Bronchial epithelial cell (primary cell): ENCODE data around the gene KCNK4. TPM values are rescaled to one million over a fixed set of nuclear protein-coding genes. Genes with fewer than 3 reads are reported as not detected.
A peak's percentile ranks its signal among the peaks of the same experiment; 100 is the strongest.

Source experiments
- DNase-seq: peaks from one replicate; pipeline ENCODE4 v3.0.0-alpha.2; 2010; ENCODE audit warnings: low read depth
- FAIRE-seq: peaks from 2 replicates; lab custom pipeline; 2011; peaks lifted over from hg19 to GRCh38; lab: Jason Lieb, UNC
- H3K27me3 ChIP-seq: 2 replicates; pipeline ENCODE4 v1.5.1; 2011; ENCODE audit warnings: low read length; ENCODE audit not compliant: control insufficient read depth, insufficient read depth
- H3K36me3 ChIP-seq: 2 replicates; pipeline ENCODE4 v1.5.1; 2011; ENCODE audit warnings: low read length; ENCODE audit not compliant: control insufficient read depth, insufficient read depth
- H3K4me3 ChIP-seq: 2 replicates; pipeline ENCODE4 v1.5.1; 2011; ENCODE audit warnings: mild to moderate bottlenecking, low read depth, low read length, control low read depth
- CTCF ChIP-seq: IDR thresholded peaks from 2 replicates; pipeline ENCODE4 v1.5.1; 2011; ENCODE audit warnings: mild to moderate bottlenecking, moderate library complexity, low read length, control low read depth, inconsistent platforms; ENCODE audit not compliant: insufficient read depth, severe bottlenecking
- total RNA-seq: library from RNA; depleted of rRNA; stranded (reverse); fragments of >200 nt; gene quantifications from 2 replicates; pipeline ENCODE4 v1.2.1, GENCODE V29; 2014

The KCNK4 gene
- total RNA-seq, result under 0.01 TPM in 1 of 2 replicates, not detected in the other

- DNase-seq, result no peak
Measured at GRCh38 chr11:64291262-64291751, at the start of gene KCNK4. TSS of gene KCNK4 (plus strand) at chr11:64291302. CDS start at chr11:64293019, 1,717 bp downstream.

GRCh38 chr11:64241491-64242374, 49.4 kb upstream of the KCNK4 start:
- Histone ChIP-seq H3K4me3 (peak overlapping the region; percentile 90), H3K36me3 (peaks cover 13% of the 10 kb centered on the region), H3K27me3 (no peaks in the 10 kb centered on the region)
- DNase-seq (peak; percentile 94), FAIRE-seq (no peak)
- TF ChIP-seq CTCF, result no peak

More at GRCh38 chr11:64291262-64291751, at the start of gene KCNK4:
- Histone ChIP-seq H3K4me3 (peak within 1 kb of the TSS; percentile 18), H3K36me3 (no peaks in the 10 kb centered on the region), H3K27me3 (peaks cover 16% of the 10 kb centered on the region)
- no peak for TF ChIP-seq CTCF
- no peak for FAIRE-seq

- no peak overlapping the region for H3K4me3 ChIP-seq
- DNase-seq (no peak), FAIRE-seq (no peak)
- no peaks in the 10 kb centered on the region for H3K27me3 ChIP-seq
- H3K36me3 ChIP-seq, result peaks cover 12% of the 10 kb centered on the region
- no peak for TF ChIP-seq CTCF
Measured at GRCh38 chr11:64243236-64243854, 47.8 kb upstream of the KCNK4 start.

- no peak for TF ChIP-seq CTCF
- H3K36me3 ChIP-seq, result peaks cover 11% of the 10 kb centered on the region
- no peak overlapping the region for H3K4me3 ChIP-seq
- DNase-seq (no peak), FAIRE-seq (no peak)
- no peaks in the 10 kb centered on the region for H3K27me3 ChIP-seq
Measured at GRCh38 chr11:64244107-64244506, 47.0 kb upstream of the KCNK4 start.

GRCh38 chr11:64244966-64245365, 46.1 kb upstream of the KCNK4 start:
- peak overlapping the region; percentile 99 for H3K4me3 ChIP-seq
- peaks cover 11% of the 10 kb centered on the region for H3K36me3 ChIP-seq
- TF ChIP-seq CTCF, result no peak
- DNase-seq, result no peak
- H3K27me3 ChIP-seq, result no peaks in the 10 kb centered on the region
- no peak for FAIRE-seq
